Activated gamma-delta T cell (primary cell): ENCODE measurements around the gene DHH.
A peak's percentile ranks its signal among the peaks of the same experiment; 100 is the strongest.
"Not testable (repeated sequence)": the region's sequence is repeated elsewhere in the genome, so short reads cannot be mapped to it uniquely, and the experiment has no call there.

Experiments used
- DNase-seq: peaks from one replicate; lab custom pipeline; 2025; lab: John Stamatoyannopoulos, UW

The DHH gene

GRCh38 chr12:49070971-49071370 lies 23.6 kb downstream of the DHH start:
- DNase-seq: no peak

DNA sequence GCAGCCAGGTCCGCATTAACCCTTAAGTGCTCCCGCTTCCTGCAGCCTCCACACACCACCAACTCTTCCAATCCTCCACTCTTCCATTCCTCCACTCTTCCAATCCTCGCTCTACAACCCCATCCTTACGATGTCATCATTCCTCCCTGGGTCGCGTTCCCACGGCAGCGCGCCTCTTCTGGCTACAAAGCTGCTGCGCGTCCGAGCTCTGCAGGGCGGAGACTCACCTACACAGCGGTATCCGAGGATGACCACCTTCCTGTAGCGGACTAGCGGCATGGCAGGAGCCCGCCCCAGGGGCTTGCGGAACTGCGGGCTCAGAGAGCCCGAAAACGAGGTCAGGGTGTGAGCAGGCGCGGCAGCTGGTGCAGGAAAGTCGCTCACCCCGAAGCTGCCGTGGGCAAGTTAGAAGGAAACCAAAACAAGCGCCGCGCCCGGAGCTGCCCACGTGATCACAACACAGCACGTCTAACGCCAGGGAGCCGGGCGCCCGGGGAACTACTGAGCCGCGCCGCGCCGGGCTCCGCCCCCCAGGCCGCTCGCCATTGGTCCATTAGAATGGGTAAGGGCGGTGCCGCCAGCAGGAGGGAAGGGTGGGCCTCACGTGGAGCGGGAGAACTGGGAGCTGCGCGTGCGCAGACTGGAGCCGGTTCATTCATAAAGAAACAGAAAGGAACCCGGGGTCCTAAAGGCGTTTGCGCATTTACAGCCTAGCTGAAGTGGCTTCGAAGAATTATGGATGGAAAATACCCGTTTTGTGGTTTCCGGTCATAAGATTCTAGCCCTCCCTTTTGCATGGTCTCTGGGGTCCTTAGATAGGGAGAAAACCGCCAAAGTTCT lies 24.9 kb downstream of the DHH start, which contains the start of gene RHEBL1:
RHEBL1 (minus strand) TSS at position 473 of the 840 bp plus-strand sequence; CDS start at position 279, 194 bp downstream.
- DNase-seq: peak; percentile 98

- DNase-seq: no peak
Observed at GRCh38 chr12:49068879-49069506, 25.6 kb downstream of the DHH start.

GRCh38 chr12:49066120-49066519 lies 28.5 kb downstream of the DHH start:
- DNase-seq: no peak

DNA sequence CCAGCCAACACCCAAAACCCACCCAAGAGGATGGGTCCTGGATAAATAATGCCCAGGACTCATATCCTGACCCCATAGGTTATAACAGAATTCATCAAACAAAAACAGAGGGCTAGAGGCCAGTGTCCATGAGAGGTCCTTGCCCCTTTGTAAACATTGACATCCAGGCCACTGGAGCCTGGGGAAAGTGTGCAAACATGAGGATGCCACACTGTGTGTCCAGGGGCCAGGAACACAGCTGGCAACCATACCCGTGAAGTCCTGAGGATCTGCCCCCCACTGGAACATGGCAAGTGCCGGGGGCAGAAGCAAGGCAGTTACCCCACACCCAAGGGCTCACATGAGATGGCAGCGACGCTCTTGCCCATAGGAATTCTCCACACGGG lies 29.8 kb downstream of the DHH start:
- DNase-seq: no peak

DNA sequence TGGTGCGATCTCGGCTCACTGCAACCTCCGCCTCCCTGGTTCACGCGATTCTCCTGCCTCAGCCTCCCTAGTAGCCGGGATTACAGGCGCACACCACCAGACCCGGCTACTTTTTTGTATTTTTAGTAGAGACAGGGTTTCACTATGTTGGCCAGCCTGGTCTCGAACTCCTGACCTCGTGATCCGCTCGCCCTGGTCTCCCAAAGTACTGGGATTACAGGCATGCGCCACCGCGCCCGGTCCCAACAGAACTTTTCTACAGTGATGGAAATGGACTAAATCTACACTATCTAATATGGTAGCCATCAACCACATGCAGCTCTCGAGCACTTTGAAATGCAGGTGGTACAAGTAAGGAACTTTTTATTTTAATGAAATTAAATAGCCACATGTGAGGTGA lies 32.7 kb downstream of the DHH start:
- not testable (repeated sequence) for DNase-seq

- DNase-seq: no peak
Observed at GRCh38 chr12:49061157-49061650, 33.4 kb downstream of the DHH start.

DNA sequence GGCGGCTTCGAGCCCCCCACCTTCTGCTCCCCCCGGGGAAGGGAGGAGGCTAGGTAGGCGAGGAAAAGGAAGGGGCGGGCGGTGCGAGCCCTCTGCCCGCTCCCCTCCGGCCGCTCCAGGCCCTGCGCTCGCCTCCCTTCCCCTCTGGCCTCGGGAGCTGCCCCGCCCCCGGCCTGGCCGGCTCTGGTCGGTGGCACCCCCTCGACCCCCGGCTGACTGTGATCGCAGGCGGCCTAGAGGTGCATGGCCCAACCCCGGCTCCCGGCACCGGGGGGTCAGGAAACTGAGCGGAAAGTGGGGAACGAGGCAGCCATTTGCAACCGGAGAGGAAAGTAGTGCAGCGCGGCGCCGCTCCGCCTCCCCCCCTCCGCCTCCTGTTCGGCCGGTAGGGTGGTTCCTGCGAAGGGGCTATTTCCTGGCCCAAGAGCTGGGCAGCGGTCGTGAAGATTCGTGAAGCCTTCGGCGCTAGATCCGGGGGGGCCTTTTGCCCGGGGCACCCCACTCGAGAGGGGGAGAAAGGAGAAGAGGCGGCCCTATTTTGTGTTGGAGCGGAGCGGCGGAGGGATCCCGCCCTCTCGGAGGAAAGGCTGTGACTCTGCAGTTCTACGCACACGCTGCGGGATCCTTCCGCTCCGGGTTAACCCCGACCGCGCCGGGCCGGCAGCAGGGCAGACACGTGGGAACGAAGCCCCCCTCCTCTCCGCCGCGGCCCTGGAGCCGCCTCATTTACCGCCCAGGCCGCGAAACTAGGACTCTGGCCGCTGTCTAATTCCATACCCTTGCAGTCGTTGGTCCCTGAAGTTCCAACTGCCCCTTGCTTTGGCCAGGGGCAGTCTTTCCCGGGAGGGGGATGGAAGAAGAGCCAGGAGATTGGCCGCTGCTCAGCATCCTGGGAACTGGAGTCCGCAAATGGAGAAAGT lies 34.1 kb downstream of the DHH start, which contains the start of gene KMT2D:
KMT2D (minus strand) TSS at position 558 of the 920 bp plus-strand sequence. CDS start 5,470 bp downstream, outside the sequence.
- peak; percentile 75 for DNase-seq

DNA sequence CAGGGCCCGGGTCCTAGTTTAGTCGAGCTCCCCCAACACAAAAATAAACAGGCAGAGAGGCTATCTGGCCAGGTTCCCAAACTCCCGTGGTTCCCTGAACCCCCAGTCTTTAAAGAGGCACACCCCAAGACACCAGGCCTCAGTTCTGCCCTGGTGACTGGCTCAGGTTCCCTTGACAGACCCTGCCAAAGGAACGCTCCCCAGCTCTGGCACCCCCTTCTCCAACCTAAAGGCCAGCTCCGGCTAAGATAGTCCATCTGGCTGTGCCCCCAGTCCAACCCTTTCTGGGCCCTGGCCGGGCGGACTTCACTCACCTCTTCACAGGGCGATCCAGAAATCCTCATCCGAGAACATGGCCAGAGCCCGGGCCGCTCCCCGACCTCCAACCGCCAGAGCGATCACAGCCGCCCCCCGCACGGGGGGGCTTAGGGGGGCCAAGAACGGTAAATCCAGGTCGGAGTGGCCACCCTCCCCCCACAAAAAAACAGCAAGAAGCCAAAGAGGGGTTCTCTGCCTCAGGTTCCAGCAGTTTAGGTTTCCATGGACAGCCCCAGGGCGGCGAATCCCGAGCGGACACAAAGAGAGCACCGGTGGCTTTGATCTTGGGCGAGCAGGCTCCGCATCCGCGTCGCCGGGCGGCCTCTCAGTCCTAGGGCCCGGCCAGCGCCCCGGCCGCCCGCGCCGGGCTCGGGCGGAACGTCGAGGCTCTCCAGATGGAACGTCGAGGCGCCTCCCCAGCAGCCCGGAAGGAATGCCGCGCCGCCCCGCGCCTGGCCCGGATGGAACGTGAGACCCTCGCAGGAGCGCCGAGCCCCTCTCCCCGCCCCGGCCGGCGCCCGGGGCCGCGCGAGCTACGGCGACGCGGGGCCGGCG lies 35.1 kb downstream of the DHH start:
- no peak for DNase-seq

GRCh38 chr12:49059045-49059298 lies 35.6 kb downstream of the DHH start:
- DNase-seq: no peak

GRCh38 chr12:49058366-49059044 lies 36.1 kb downstream of the DHH start:
- DNase-seq: no peak

- no peak for DNase-seq
Observed at GRCh38 chr12:49057888-49058287, 36.7 kb downstream of the DHH start.

- no peak for DNase-seq
Observed at GRCh38 chr12:49055978-49056754, 38.4 kb downstream of the DHH start.

DNA sequence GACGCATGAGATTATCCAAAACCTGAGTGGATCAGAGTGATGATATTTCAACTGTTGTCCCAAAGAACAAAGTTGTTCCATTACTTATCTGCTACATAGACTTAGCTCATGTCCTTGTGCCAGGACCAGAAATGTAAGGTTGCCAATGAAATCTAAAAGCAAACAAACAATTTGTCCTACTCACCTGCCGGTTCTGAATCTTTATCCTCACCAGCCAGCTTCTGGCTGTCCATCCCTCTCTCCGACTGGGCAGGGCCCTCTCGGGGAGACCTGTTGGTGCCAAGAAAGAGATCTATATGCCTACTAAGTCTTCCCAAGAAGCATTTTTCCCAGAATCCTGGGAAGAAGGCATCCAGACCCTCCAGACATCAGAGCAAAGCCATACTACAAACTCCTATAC lies 39.5 kb downstream of the DHH start:
- no peak for DNase-seq

- no peak for DNase-seq
Observed at GRCh38 chr12:49054524-49054923, 40.1 kb downstream of the DHH start.

- DNase-seq: no peak
Observed at GRCh38 chr12:49054096-49054495, 40.5 kb downstream of the DHH start.

DNA sequence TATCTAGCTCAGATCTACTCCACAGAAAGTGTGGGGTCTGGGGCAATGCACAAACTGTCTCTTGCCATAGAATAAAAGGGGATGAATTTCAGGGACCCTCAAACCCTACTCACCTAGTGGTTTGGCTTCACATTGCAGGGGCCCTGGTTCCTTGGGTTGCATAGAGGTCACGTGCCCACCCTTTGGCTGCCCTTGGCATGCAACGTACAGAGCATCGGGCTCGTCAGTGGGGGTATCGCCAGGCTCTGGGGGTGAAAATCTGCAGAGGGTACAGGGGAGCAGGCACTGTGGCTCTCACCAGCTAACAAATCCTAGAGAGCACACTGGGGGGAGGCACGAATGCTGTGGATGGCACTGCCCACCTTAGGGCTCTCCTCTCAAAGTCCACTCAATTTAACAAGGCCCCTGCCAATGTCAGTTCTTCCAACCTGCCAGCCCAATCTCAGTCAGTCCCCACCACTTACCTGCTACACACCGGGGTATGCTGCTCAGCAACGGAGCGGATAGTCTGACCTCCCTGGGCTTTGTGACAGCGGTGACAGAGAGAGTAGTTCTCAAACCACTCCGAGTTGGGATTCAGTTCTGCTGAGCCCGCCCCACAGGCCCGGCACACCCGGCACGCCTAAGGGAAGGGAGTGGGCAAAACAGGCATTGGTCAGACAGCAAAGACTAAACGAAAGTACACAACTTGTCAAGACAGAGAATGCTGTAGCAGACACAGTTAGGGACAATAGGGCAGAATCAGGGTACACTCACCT lies 42.0 kb downstream of the DHH start:
- no peak for DNase-seq

DNA sequence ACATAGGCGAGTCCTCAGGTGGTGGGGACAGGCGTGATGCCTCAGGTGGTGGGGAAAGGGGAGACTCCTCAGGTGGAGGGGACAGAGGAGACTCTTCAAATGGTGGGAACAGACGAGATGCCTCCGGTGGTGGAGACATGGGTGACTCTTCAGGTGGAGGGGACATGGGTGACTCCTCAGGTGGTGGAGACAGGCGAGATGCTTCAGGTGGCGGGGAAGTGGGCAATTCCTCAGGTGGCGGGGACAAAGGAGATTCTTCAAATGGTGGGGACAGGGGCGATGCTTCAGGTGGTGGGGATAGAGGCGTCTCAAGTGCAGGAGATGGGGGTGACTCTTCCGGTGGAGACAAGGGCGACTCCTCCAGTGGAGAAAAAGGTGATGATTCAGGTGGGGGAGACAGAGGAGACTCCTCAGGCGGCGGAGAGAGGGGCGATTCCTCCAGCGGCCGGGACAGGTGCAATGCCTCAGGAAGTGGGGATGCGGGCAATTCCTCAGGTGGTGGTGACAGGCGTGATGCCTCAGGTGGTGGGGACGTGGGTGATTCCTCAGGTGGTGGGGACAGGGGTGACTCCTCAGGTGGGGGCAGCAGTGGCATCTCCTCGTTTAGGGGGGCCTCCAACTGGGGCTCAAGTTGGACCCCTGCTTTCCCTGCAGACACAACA lies 42.7 kb downstream of the DHH start:
- DNase-seq: no peak

DNA sequence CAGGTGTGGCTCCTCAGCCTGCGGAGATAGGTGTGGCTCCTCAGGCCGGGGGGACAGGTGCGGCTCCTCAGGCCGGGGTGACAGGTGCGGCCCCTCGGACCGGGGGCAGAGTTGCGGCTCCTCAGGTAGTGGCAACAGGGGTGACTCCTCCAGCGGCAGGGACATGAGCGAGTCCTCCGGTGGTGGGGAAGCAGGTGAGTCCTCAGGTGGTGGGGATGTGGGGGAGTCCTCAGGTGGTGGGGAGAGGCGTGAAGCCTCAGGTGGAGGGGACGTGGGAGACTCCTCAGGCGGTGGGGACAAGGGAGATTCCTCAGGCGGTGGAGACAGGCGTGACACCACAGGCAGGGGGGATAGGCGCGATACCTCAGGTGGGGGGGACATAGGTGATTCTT lies 43.2 kb downstream of the DHH start:
- DNase-seq: no peak
